GM19043 (cell line): ENCODE results near the gene PDCD1.
A peak's percentile ranks its signal among the peaks of the same experiment; 100 is the strongest.
"Not testable (repeated sequence)": the region's sequence is repeated elsewhere in the genome, so short reads cannot be mapped to it uniquely, and the experiment has no call there.

Source experiments
- ATAC-seq: cut with Tn5 transposase; IDR thresholded peaks from one replicate; pipeline ENCODE4 v1.9.1; 2021; ENCODE audit warnings: low read depth; ENCODE audit not compliant: unreplicated experiment

PDCD1 gene

GRCh38 chr2:241858206-241859016 lies at the start of gene PDCD1:
Gene PDCD1 (minus strand): TSS chr2:241858894. CDS start chr2:241858838, 56 bp downstream.
- ATAC-seq, result peak; percentile 43

DNA sequence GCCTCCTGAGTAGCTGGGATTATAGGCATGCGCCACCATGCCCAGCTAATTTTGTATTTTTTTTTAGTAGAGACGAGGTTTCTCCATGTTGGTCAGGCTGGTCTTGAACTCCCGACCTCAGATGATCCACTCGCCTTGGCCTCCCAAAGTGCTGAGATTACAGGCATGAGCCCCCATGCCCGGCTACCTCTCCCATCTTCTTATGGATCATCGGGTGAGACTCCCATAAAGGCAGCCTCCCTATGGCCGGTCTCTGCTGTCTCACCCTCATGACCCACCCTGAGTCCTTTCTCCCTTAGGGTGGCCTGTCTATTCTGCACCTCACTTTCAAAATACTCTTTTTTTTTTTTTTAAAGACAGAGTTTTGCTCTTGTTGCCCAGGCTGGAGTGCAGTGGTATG lies 49.1 kb upstream of the PDCD1 start:
- ATAC-seq, result not testable (repeated sequence)

GRCh38 chr2:241906826-241907570 lies 48.3 kb upstream of the PDCD1 start:
- ATAC-seq, result no peak

GRCh38 chr2:241906378-241906770 lies 47.7 kb upstream of the PDCD1 start:
- not testable (repeated sequence) for ATAC-seq

DNA sequence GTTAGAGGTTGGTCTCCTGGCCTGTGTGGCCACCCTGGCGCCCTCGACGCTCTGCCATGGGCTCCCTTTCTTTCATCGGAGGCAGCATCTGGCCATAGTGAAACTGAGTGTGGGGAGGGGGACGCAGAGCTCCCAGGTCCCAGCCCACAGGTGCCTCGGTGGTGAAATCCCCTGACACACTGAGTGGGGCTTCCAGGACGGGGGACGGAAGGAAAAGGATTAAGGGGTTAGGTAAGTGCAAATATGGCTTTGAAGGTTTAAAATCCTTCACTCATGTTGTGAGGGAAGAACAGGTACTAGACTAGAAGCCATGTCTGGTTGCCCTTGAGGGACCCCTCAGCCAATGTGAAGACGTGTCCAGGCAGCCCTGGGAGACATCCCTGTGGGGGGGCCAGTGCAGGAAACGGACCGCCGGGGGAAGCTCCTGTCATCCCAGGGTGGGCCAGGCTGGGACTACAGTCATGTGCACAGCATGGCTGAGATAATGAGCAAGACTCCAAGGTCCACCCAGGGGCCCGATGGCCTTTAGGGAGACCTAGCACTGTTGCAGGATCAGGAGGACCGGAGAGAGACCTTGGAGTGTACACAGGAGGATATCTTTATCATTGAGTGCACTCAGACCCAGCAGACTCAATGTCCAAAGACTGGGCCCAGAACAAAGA lies 47.2 kb upstream of the PDCD1 start:
- ATAC-seq, result no peak

GRCh38 chr2:241904791-241905710 lies 46.4 kb upstream of the PDCD1 start:
- no peak for ATAC-seq

GRCh38 chr2:241904011-241904718 lies 45.5 kb upstream of the PDCD1 start:
- no peak for ATAC-seq

DNA sequence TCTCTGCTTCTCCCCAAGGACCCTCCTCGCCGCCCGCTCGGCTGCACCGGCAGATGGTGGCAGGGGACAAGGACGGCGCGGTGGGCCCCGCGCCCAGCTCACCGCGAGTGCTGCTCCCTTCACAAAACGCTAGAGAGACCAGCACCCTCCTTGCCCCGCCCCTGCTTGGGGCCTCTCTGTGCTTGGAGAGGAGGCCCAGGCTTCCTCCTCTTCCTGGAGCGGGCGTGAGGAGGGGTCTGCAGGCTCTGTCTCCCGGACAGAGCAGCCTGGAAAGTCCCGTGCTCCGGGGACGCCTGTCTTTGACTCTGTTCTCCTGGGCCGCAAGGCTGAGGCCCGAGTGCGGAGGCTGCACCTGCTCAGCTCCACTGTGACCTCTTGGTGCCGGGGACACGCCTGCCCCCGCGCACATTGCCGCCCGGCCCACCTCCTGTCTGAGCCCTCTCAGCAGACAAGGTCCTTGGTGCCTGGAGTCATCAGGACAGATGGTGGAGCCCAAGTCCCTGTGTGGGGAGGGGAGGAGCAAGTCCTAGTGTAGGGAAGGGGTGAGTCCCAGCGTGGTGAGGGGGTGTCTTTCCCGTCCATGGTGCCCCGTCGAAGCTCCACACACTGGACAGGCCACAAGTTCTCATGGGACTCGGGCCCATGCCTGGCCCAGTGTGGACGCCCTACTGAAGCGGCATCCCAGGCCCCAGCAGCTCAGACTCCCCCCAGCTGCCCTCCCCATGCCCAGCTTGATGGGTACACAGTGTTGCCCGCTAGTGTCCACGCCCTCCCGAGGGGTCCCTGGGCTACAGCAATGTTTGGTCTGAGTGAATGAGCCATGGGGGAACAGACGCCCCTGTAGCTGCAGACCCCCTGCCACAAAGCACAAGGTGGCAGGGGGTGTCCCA lies 44.7 kb upstream of the PDCD1 start:
- ATAC-seq, result no peak

- ATAC-seq, result no peak
Observed at GRCh38 chr2:241902357-241902991, 43.8 kb upstream of the PDCD1 start.

GRCh38 chr2:241901500-241902351 lies 43.0 kb upstream of the PDCD1 start:
- ATAC-seq, result no peak

GRCh38 chr2:241901018-241901380 lies 42.3 kb upstream of the PDCD1 start:
- ATAC-seq, result no peak

GRCh38 chr2:241900251-241901017 lies 41.7 kb upstream of the PDCD1 start:
- no peak for ATAC-seq

- no peak for ATAC-seq
Observed at GRCh38 chr2:241898463-241899270, 40.0 kb upstream of the PDCD1 start.

DNA sequence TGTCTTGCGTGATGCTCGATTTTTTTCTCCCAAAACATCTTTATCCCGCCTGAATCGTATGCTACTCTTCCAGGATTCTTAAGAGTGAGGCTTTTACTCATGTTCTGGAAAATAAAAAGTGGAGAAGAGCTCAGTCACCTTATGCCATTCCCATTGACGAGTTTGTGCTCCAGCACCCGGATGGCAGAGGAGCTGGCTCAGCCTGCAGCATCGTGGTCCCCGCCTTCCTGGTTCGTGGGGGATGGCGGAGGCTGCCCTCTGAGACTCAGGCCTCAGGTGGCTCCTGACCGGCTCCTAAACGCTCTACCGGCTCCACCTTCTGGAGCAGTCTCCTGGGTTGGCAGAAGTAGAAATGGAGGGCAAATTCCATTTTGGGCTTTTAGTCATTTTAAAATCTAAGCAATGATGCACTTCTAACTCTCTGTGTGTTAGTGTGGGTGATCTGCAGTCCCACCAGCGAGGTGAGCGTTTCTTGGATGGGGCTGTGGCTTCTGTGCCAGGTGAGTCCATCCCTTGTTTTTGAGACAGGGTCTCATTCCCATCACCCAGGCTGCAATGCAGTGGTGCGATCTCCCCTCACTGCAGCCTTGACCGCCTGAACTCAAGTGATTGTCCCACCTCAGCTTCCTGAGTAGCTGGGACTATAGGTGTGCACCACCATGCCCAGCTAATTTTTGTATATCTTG lies 38.7 kb upstream of the PDCD1 start:
- ATAC-seq, result no peak

GRCh38 chr2:241896746-241897201 lies 38.1 kb upstream of the PDCD1 start:
- no peak for ATAC-seq
